ENCODE data around the gene RSPH1.

The RSPH1 gene

GRCh38 chr21:42531771-42532170, 35.7 kb upstream of the RSPH1 start:
- DNase-seq (ENCODE audit: low read depth), result no peak

- no peak for DNase-seq (ENCODE audit: low read depth)
Measured at GRCh38 chr21:42530167-42530518, 34.1 kb upstream of the RSPH1 start.

- DNase-seq (ENCODE audit: low read depth), result no peak
Measured at GRCh38 chr21:42527489-42528158, 31.6 kb upstream of the RSPH1 start.

- DNase-seq (ENCODE audit: low read depth), result no peak
Measured at GRCh38 chr21:42527127-42527488, 31.1 kb upstream of the RSPH1 start.

DNA sequence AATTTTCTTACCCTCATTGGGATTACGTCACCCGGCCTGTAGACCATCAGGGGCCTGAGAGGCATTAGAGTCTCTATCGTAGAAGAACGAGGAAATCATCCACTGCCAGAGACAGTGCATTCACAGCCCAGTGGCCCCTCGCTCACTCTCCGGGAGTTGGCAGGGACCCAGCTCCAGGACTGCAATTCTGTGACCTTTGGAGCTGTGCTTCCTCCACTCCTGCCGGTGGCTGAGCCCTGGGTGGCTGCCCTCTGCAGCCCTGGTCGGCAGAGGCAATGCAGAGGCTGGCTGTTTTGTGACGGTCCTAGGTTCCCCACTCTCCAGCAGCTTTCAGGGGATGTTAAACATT, 30.3 kb upstream of the RSPH1 start:
- DNase-seq (ENCODE audit: low read depth), result no peak

DNA sequence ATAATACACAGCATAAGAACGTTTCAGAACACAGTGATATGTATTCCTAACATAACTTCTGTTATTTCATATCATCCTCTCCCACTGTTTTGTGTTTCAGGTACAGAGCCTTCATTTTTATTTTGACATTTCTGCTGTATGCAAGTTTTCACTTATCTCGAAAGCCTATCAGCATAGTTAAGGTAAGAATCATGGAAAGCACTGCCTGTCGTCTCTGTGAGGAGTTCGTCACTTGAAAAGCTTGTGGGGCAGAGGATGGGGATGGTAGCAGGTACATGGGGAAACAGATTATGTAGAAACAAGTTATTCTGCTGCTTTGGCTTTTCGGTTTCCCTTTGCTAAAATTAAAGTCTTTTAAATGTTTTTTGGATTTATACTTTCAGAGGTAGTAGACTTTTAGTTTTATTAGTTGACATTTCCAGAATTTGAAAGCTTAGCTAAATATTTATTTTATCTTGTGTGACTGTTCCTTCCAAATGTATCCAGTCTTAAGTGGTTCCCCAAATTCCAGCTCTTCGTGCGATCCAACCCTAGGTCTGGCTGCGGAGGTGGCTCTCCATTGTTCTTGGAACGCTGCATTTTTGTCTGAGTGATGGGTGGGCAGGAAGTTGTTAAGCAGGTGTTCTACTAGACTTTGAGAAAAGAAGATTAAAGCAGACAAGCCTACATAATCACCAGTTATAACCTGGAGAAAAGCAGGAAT, 29.8 kb upstream of the RSPH1 start:
- DNase-seq (ENCODE audit: low read depth), result no peak

DNA sequence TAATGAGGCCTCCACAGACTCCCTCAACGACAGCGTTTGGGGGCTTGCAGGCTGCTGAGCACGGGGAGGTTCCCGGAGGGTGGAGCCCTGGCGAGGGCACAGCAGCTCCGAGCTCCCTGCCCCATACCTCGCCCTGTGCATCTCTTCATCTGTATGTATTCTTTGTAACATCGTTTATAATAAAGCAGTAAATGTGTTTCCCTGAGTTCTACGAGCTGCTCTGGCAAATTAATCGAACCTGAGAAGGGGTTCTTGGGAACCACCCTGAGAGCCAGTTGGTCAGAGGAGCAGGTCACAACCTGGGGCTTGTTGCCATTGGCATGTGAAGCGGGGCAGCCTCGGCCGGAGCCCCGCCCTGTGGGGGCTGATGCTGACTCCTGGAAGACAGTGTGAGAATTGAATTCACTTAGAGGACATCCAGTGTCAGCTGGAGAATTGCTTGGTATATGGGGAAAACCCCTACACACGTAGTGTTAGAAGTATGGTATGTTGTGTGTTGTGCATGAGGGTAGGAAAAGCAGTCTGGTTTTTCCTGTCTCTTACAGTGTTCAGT, 29.1 kb upstream of the RSPH1 start:
- no peak for DNase-seq (ENCODE audit: low read depth)

DNA sequence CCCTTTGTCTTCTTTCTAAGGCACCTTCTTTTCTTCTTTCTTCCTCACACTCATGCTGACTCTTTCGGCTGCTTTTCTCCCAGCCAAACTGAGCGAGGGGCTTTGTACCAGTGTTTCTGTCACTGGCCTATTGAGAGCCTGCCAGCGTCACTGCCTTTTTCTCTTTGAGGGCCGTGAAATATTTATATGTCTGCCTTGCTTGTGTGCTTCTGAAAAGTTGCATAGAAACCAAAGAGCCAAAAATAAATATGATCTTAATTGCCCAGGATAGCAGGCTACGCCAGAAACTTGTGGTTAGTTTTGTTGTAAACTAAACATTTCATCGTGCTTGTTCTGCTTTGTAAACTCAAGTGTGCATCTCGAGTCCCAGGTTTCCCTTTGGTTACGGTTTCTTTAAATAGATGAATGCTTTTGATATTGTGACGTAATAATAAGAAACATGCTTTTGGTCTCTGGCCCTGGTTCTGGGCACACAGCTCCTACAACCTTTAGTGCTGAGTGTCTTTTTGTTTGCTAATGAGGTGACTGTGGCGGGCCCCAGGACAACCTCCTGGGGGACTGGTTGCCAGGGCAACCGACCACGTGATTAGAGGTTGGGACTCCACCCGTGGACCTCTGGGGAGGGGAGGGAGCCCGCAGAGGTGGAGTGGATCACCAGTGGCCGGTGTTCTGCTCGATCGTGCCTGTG, 28.5 kb upstream of the RSPH1 start:
- DNase-seq (ENCODE audit: low read depth), result no peak

DNA sequence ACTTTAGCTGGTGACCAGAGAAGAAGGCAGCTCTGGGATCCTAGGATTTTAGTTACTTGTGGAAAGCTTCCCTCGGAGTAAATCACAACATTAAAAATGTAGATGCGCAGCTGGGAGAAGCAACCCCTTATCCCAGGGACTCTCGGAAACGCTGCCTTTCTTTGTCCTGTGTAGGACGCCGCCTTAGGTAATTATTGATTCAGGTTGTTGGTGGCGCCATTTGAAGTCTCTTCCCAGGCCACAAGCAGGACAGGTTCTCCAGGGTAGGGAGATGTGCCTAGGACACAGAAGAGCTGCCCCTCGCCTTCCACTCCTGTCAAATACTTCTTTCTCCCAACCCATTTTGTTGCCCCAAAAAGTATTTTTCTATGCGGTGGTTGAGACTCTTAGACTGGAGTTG, 27.9 kb upstream of the RSPH1 start:
- no peak for DNase-seq (ENCODE audit: low read depth)

GRCh38 chr21:42523211-42523610, 27.2 kb upstream of the RSPH1 start:
- no peak for DNase-seq (ENCODE audit: low read depth)

GRCh38 chr21:42522771-42523170, 26.7 kb upstream of the RSPH1 start:
- DNase-seq (ENCODE audit: low read depth), result no peak

GRCh38 chr21:42522271-42522670, 26.2 kb upstream of the RSPH1 start:
- no peak for DNase-seq (ENCODE audit: low read depth)

DNA sequence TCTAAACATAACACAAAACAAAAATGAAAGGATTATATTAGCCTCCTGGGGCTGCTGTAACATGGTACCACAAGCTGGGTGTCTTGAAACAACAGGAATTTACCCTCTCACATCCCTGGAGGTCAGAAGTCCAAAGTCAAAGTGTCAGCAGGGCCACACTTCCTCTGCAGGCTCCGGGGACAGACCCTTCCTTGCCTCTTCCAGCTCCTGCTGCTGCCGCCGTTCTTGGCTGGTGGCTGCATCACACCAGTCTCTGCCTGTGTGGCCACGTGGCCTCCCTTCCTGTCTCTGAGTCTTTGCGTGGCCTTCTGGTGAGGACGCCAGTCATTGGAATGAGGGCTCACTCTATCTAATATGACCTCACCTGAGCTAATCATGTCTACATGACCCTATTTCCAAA, 25.8 kb upstream of the RSPH1 start:
- no peak for DNase-seq (ENCODE audit: low read depth)

DNA sequence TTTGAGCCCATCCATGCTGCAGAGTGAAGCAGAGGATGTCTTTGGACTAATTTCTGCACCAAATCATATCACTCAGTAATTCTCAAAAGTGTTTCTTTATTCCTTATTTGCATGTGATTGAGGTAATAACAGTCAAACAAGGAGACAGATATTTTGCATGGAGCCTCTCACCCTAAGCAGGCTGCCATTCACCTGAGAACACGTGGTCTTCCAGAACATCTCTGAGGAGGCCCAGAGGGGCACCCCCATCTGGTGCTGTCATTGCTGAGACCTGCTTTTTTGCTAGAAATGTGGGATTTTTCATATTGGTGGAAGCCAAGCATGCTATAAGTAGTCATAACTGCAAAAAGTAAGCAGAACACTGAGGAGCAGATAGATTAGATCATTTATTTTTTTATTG, 25.4 kb upstream of the RSPH1 start:
- DNase-seq (ENCODE audit: low read depth), result no peak

GRCh38 chr21:42520628-42521253, 24.7 kb upstream of the RSPH1 start:
- DNase-seq (ENCODE audit: low read depth), result no peak

DNA sequence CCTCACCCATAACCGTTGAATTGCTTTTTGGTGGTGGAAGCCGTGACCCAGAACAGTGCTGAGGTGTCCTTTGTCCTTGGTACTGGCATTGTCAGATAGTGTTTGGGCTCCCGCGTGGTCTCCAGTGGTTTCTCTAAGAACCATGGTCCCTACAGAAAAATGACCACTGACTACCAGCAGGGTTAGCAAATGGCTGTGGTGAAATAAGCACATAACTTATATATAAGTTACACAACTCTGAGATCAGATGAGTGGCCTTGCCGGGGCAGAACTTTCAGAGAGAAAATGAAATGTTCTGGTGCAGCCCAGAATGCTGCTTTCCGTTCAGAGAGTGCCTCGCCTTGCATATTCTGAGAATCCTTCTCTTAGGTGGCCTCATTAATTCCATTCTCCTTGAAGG, 22.6 kb upstream of the RSPH1 start:
- DNase-seq (ENCODE audit: low read depth), result no peak

GRCh38 chr21:42518215-42518614, 22.2 kb upstream of the RSPH1 start:
- DNase-seq (ENCODE audit: low read depth), result no peak

DNA sequence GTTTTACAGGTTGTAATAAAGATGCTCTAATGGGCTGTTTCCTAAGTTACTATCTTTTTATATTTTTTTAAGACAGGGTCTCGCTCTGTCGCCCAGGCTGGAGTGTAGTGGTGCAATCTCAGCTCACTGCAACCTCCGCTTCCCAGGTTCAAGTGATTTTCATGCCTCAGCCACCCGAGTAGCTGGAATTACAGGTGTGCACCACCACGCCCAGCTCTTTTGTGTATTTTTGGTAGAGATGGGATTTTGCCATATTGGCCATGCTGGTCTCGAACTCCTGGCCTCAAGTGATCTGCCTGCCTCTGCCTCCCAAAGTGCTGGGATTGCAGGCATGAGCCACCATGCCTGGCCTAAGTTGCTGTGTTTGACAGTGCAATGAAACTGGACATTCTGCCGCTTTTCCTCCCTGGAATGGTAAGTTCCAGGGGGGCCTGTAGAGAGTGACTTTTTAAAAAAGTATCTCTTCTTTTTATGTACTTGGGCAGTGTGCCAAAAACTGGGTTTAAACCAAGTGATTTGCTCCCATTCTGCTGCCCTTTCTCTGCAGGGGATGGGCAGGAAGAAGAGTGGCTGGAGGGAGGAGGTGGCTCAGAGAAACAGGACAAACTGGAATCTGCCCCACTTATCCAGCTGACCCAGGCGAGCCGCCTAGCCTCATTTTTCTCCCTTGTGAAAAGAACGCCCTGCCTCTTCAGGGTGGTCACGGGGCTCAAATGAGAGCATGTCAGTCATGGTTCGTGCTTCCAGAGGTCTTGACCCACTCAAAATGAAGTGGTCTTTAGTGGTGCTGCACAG, 19.9 kb upstream of the RSPH1 start:
- no peak for DNase-seq (ENCODE audit: low read depth)

GRCh38 chr21:42514883-42515228, 18.8 kb upstream of the RSPH1 start:
- no peak for DNase-seq (ENCODE audit: low read depth)

GRCh38 chr21:42513985-42514882, 18.2 kb upstream of the RSPH1 start:
- peak; percentile 32 for DNase-seq (ENCODE audit: low read depth)
